Neutrophil (primary cell): ENCODE data around the gene ELMO1.

Experiments used
- H3K27ac ChIP-seq: fragments of 200-600 bp; sonication (generic); 2 replicates; pipeline ENCODE4 v1.5.1; 2016; ENCODE audit warnings: mild to moderate bottlenecking, moderate library complexity
- H3K27me3 ChIP-seq: fragments of 200-600 bp; sonication (generic); 2 replicates; pipeline ENCODE4 v1.6.0; 2016; ENCODE audit warnings: mild to moderate bottlenecking
- H3K36me3 ChIP-seq: fragments of 200-600 bp; sonication (generic); 2 replicates; pipeline ENCODE4 v1.5.1; 2017
- H3K4me1 ChIP-seq, 2 experiments: fragments of 200-600 bp in 1 of 2; sonication (generic) in 1 of 2; 1 replicate in 1 of 2; 2 replicates in 1 of 2; pipeline versions ENCODE4 v1.5.1 to v1.6.1; 2013 to 2016; ENCODE audit warnings: low read depth in 1 of 2, low read length in 1 of 2, mild to moderate bottlenecking in 1 of 2, moderate library complexity in 1 of 2; ENCODE audit not compliant: control insufficient read depth in 1 of 2, insufficient read depth in 1 of 2
- H3K4me3 ChIP-seq, 2 experiments: fragments of 200-600 bp in 1 of 2; sonication (generic) in 1 of 2; 1 replicate in 1 of 2; 2 replicates in 1 of 2; pipeline ENCODE4 v1.5.1; 2013 to 2016; ENCODE audit warnings: low read depth in 1 of 2, low read length in 1 of 2, mild to moderate bottlenecking in 1 of 2, moderate library complexity in 1 of 2
- H3K9me3 ChIP-seq: fragments of 200-600 bp; sonication (generic); 2 replicates; pipeline ENCODE4 v1.5.1; 2016
- TF ChIP-seq, protein P1 (sequence below): fragments of 200-600 bp; sonication (generic); IDR thresholded peaks from 2 replicates; pipeline ENCODE4 v1.5.1; 2016; ENCODE audit warnings: antibody characterized with exemption

ELMO1 gene

GRCh38 chr7:37248396-37248861 is 200.2 kb downstream of the ELMO1 start:
- Histone ChIP-seq H3K36me3 (no peaks in the 10 kb centered on the region), H3K4me3 (no peak overlapping the region), H3K27me3 (no peaks in the 10 kb centered on the region), H3K4me1 (peaks cover 14 to 21% of the 10 kb centered on the region in 2 experiments), H3K9me3 (no peaks in the 10 kb centered on the region), H3K27ac (peak overlapping the region; percentile 55)
- TF ChIP-seq, protein P1, sequence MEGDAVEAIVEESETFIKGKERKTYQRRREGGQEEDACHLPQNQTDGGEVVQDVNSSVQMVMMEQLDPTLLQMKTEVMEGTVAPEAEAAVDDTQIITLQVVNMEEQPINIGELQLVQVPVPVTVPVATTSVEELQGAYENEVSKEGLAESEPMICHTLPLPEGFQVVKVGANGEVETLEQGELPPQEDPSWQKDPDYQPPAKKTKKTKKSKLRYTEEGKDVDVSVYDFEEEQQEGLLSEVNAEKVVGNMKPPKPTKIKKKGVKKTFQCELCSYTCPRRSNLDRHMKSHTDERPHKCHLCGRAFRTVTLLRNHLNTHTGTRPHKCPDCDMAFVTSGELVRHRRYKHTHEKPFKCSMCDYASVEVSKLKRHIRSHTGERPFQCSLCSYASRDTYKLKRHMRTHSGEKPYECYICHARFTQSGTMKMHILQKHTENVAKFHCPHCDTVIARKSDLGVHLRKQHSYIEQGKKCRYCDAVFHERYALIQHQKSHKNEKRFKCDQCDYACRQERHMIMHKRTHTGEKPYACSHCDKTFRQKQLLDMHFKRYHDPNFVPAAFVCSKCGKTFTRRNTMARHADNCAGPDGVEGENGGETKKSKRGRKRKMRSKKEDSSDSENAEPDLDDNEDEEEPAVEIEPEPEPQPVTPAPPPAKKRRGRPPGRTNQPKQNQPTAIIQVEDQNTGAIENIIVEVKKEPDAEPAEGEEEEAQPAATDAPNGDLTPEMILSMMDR, result no peak

DNA sequence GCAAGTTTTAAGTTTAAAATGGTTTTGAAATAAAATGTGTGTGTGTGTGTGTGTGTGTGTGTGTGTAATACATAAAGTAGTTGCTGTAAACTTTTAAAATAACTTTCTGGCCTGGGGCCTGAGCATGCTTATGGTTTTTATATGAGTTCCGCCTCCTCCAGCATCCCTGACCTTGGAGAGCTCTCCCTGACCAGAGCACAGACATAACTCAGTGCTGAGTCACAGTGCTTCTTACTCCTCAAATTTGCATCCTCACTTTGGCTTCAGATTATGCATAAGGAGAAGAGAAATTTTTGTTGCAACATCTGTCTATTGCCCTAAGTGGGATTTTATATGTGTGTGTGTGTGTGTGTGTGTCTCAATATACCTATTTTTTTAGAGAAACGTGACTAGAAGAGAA is 200.8 kb downstream of the ELMO1 start:
- TF ChIP-seq, protein P1, result no peak
- Histone ChIP-seq H3K4me1 (peaks cover 14 to 21% of the 10 kb centered on the region in 2 experiments), H3K36me3 (no peaks in the 10 kb centered on the region), H3K9me3 (no peaks in the 10 kb centered on the region), H3K4me3 (no peak overlapping the region), H3K27ac (peak overlapping the region; percentile 55), H3K27me3 (no peaks in the 10 kb centered on the region)

DNA sequence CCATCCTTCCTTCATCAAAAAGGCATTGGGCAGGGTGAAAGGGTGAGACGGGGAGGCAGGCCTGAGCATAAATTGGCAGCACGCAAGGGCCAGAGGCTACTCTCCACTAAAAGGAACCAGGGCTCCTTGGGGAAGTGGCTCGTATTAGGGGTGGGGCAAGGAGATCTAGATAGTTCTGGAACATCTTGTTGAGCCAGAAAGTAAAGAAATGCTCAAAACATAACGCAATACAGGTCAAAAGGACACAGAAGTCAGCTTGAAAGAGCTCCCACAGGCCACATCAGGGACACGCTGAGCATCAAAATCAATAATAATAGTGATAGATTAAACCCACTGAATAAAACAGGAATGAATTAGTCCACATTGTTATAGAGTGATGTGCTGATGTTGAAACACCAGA is 203.1 kb downstream of the ELMO1 start:
- no peak overlapping the region for H3K4me3 ChIP-seq
- peaks cover 14 to 18% of the 10 kb centered on the region in 2 experiments for H3K4me1 ChIP-seq
- H3K27me3 ChIP-seq, result no peaks in the 10 kb centered on the region
- H3K27ac ChIP-seq, result peak overlapping the region; percentile 32
- TF ChIP-seq, protein P1, result no peak
- H3K9me3 ChIP-seq, result no peaks in the 10 kb centered on the region
- no peaks in the 10 kb centered on the region for H3K36me3 ChIP-seq

GRCh38 chr7:37236906-37237305 is 211.8 kb downstream of the ELMO1 start:
- Histone ChIP-seq H3K9me3 (no peaks in the 10 kb centered on the region), H3K27ac (no peak overlapping the region), H3K4me1 (no peaks in the 10 kb centered on the region), H3K36me3 (peaks cover 8% of the 10 kb centered on the region), H3K27me3 (no peaks in the 10 kb centered on the region), H3K4me3 (no peak overlapping the region)
- TF ChIP-seq, protein P1, result no peak

- Histone ChIP-seq H3K27me3 (no peaks in the 10 kb centered on the region), H3K36me3 (peaks cover 15% of the 10 kb centered on the region), H3K9me3 (no peaks in the 10 kb centered on the region), H3K4me3 (no peak overlapping the region), H3K4me1 (no peaks in the 10 kb centered on the region), H3K27ac (no peak overlapping the region)
- TF ChIP-seq, protein P1, result no peak
These were observed 212.9 kb downstream of the ELMO1 start for GRCh38 chr7:37235813-37236212.

GRCh38 chr7:37234928-37235327 is 213.7 kb downstream of the ELMO1 start:
- peaks cover 15% of the 10 kb centered on the region for H3K36me3 ChIP-seq
- no peak overlapping the region for H3K27ac ChIP-seq
- H3K9me3 ChIP-seq, result no peaks in the 10 kb centered on the region
- TF ChIP-seq, protein P1, result peak; percentile 27
- H3K4me3 ChIP-seq, result no peak overlapping the region
- no peaks in the 10 kb centered on the region for H3K4me1 ChIP-seq
- H3K27me3 ChIP-seq, result no peaks in the 10 kb centered on the region
